Neural progenitor cell (in vitro differentiated cells): ENCODE measurements around the gene CDSN.

ENCODE experiments used
- EZH2 ChIP-seq: fragments of 200-600 bp; sonication (generic); IDR thresholded peaks from 2 replicates; pipeline ENCODE4 v1.6.1; 2017; ENCODE audit warnings: antibody characterized with exemption, mild to moderate bottlenecking, moderate library complexity
- EZH2phosphoT487 ChIP-seq: fragments of 200-600 bp; sonication (generic); IDR thresholded peaks from 2 replicates; pipeline ENCODE4 v1.6.1; 2017; ENCODE audit warnings: antibody characterized with exemption
- TF ChIP-seq, protein P1 (sequence below): fragments of 200-600 bp; sonication (generic); IDR thresholded peaks from 2 replicates; pipeline ENCODE4 v1.5.1; 2017; ENCODE audit warnings: antibody characterized with exemption, mild to moderate bottlenecking

DNA sequence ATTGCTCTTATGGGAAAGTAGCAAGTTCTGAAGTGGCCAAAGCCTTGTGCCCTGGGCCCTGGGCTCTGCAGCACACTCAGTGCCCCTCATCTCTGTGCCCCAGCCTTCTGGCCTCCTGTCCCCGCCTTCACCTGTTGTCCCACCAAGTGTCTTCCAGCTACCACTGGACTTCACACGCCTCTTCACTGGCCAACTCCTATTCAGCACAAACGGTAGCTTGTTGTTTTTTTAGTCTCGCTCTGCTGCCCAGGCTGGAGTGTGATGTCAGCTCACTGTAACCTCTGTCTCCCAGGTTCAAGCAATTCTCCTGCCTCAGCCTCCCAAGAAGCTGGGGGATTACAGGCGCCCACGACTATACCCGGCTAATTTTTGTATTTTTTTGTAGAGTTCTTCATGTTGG is 32.5 kb upstream of the CDSN start:
- TF ChIP-seq, protein P1, sequence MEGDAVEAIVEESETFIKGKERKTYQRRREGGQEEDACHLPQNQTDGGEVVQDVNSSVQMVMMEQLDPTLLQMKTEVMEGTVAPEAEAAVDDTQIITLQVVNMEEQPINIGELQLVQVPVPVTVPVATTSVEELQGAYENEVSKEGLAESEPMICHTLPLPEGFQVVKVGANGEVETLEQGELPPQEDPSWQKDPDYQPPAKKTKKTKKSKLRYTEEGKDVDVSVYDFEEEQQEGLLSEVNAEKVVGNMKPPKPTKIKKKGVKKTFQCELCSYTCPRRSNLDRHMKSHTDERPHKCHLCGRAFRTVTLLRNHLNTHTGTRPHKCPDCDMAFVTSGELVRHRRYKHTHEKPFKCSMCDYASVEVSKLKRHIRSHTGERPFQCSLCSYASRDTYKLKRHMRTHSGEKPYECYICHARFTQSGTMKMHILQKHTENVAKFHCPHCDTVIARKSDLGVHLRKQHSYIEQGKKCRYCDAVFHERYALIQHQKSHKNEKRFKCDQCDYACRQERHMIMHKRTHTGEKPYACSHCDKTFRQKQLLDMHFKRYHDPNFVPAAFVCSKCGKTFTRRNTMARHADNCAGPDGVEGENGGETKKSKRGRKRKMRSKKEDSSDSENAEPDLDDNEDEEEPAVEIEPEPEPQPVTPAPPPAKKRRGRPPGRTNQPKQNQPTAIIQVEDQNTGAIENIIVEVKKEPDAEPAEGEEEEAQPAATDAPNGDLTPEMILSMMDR: no peak
- TF ChIP-seq EZH2 (no peak), EZH2phosphoT487 (no peak)
